Liver (tissue), 9 donors: ENCODE data around the gene BCL3. TPM values are rescaled to one million over a fixed set of nuclear protein-coding genes. Genes with fewer than 3 reads are reported as not detected.

Experiments used
- DNase-seq: peaks from one replicate; pipeline ENCODE4 v3.0.0-alpha.2; 2017; ENCODE audit warnings: low spot score
- H3K27ac ChIP-seq, 2 donors: one replicate each; pipeline ENCODE4 v1.7.0; 2013; ENCODE audit warnings: inconsistent platforms in 2 of 2, low read length in 2 of 2, control low read depth in 1 of 2, low read depth in 1 of 2, mild to moderate bottlenecking in 1 of 2
- H3K27me3 ChIP-seq, 4 donors: one replicate each; pipeline versions ENCODE4 v1.6.1 to v1.7.0; 2013; ENCODE audit warnings: low read length in 3 of 4, inconsistent platforms in 1 of 4, mild to moderate bottlenecking in 1 of 4, moderate library complexity in 1 of 4; ENCODE audit not compliant: control insufficient read depth in 4 of 4, insufficient read depth in 4 of 4
- H3K36me3 ChIP-seq, 4 donors: one replicate each; pipeline versions ENCODE4 v1.6.1 to v1.7.0; 2013; ENCODE audit warnings: low read length in 3 of 4, mild to moderate bottlenecking in 3 of 4, low read depth in 1 of 4, moderate library complexity in 1 of 4; ENCODE audit not compliant: control insufficient read depth in 4 of 4, insufficient read depth in 3 of 4
- H3K4me1 ChIP-seq, 4 donors: one replicate each; pipeline versions ENCODE4 v1.6.1 to v1.7.0; 2013; ENCODE audit warnings: low read length in 3 of 4, mild to moderate bottlenecking in 3 of 4, moderate library complexity in 1 of 4; ENCODE audit not compliant: control insufficient read depth in 4 of 4, insufficient read depth in 4 of 4
- H3K4me3 ChIP-seq, 3 donors: one replicate each; pipeline versions ENCODE4 v1.6.1 to v1.7.0; 2013; ENCODE audit warnings: low read length in 3 of 3, control low read depth in 1 of 3, low read depth in 1 of 3, mild to moderate bottlenecking in 1 of 3
- H3K9ac ChIP-seq, 2 donors: one replicate each; pipeline ENCODE4 v1.7.0; 2013; ENCODE audit warnings: low read length in 2 of 2, mild to moderate bottlenecking in 2 of 2, moderate library complexity in 2 of 2, control low read depth in 1 of 2, low read depth in 1 of 2
- H3K9me3 ChIP-seq, 4 donors: one replicate each; pipeline versions ENCODE4 v1.6.1 to v1.7.0; 2013; ENCODE audit warnings: low read length in 3 of 4; ENCODE audit not compliant: control insufficient read depth in 4 of 4
- ATF3 ChIP-seq: IDR thresholded peaks from 2 replicates; pipeline ENCODE4 v1.6.1; 2016; ENCODE audit warnings: antibody characterized with exemption
- EGR1 ChIP-seq, 2 donors: IDR thresholded peaks; 2 replicates each; pipeline ENCODE4 v1.6.1; 2016 to 2018; ENCODE audit warnings: antibody characterized with exemption in 2 of 2, low read depth in 2 of 2
- FOXA2 ChIP-seq: IDR thresholded peaks from 2 replicates; pipeline ENCODE4 v1.6.1; 2016; ENCODE audit warnings: antibody characterized with exemption
- GABPA ChIP-seq, 2 donors: IDR thresholded peaks in 1 of 2; conservative IDR thresholded peaks in 1 of 2; 2 replicates each; pipeline ENCODE4 v1.6.1; 2016; ENCODE audit warnings: antibody characterized with exemption in 2 of 2, mild to moderate bottlenecking in 1 of 2, moderate library complexity in 1 of 2
- HNF4A ChIP-seq, 2 donors: conservative IDR thresholded peaks; 2 replicates each; pipeline ENCODE4 v1.6.1; 2016; ENCODE audit warnings: antibody characterized with exemption in 2 of 2, mild to moderate bottlenecking in 2 of 2
- HNF4G ChIP-seq: IDR thresholded peaks from 2 replicates; pipeline ENCODE4 v1.6.1; 2016; ENCODE audit warnings: antibody characterized with exemption
- JUND ChIP-seq, 2 donors: IDR thresholded peaks; 2 replicates each; pipeline ENCODE4 v1.6.1; 2016; ENCODE audit warnings: antibody characterized with exemption in 2 of 2
- MAX ChIP-seq: IDR thresholded peaks from 2 replicates; pipeline ENCODE4 v1.6.1; 2016; ENCODE audit warnings: antibody characterized with exemption
- NR2F2 ChIP-seq: IDR thresholded peaks from 2 replicates; pipeline ENCODE4 v1.6.1; 2016; ENCODE audit warnings: antibody characterized with exemption
- RAD21 ChIP-seq, 2 donors: IDR thresholded peaks; 2 replicates each; pipeline ENCODE4 v1.6.1; 2016; ENCODE audit warnings: antibody characterized with exemption in 2 of 2, mild to moderate bottlenecking in 2 of 2
- REST ChIP-seq: IDR thresholded peaks from 2 replicates; pipeline ENCODE4 v1.6.1; 2016; ENCODE audit warnings: antibody characterized with exemption, mild to moderate bottlenecking
- RXRA ChIP-seq, 2 donors: IDR thresholded peaks; 2 replicates each; pipeline ENCODE4 v1.6.1; 2017 to 2018; ENCODE audit warnings: antibody characterized with exemption in 2 of 2, mild to moderate bottlenecking in 1 of 2
- SP1 ChIP-seq: IDR thresholded peaks from 2 replicates; pipeline ENCODE4 v1.6.1; 2018; ENCODE audit warnings: antibody characterized with exemption, mild to moderate bottlenecking
- TAF1 ChIP-seq: conservative IDR thresholded peaks from 2 replicates; pipeline ENCODE4 v1.6.1; 2016; ENCODE audit warnings: antibody characterized with exemption, mild to moderate bottlenecking
- YY1 ChIP-seq: IDR thresholded peaks from 2 replicates; pipeline ENCODE4 v1.6.1; 2016; ENCODE audit warnings: antibody characterized with exemption, mild to moderate bottlenecking
- WGBS: extraction: QIAGEN DNeasy Blood & Tissue Kit; methylation state at CpG from one replicate; pipeline ENCODE4 v1.1.7; 2013; 5-methylcytosine and 5-hydroxymethylcytosine counted together
- polyA plus RNA-seq, 2 donors: library from polyadenylated mRNA; stranded (reverse) in 1 of 2; unstranded in 1 of 2; fragments of 200-250 nt in 1 of 2; fragments of >200 nt in 1 of 2; fragmentation: Nextera tagmentation in 1 of 2; extraction: Ambion mirVana in 1 of 2; gene quantifications; one replicate each; pipeline versions ENCODE4 v1.2.1 to v1.2.3, GENCODE V29; 2013 to 2015
- total RNA-seq, 2 donors: library from RNA; depleted of rRNA; stranded (reverse); fragments of >200 nt; gene quantifications; one replicate each; pipeline ENCODE4 v1.2.3, GENCODE V29; 2014
- TF ChIP-seq, protein P1 (sequence below): IDR thresholded peaks from 2 replicates; pipeline ENCODE4 v1.6.1; 2016; ENCODE audit warnings: antibody characterized with exemption
- donor health status: healthy.
- donor health status: healthy.
- donor health status: healthy.
- donor health status: healthy.
- donor health status: healthy.

Gene BCL3
- total and polyA plus RNA-seq, 4 donors = 4.5 to 63.6 (median 19.7) TPM

- no peaks in the 10 kb centered on the region for H3K9me3 ChIP-seq
- no peak overlapping the region for H3K9ac ChIP-seq
- no peaks in the 10 kb centered on the region for H3K27me3 ChIP-seq
- H3K4me1 ChIP-seq = peaks cover 0 to under 1% (median 0%) of the 10 kb centered on the region in 4 donors
- no peaks in the 10 kb centered on the region for H3K36me3 ChIP-seq
- no peak overlapping the region for H3K27ac ChIP-seq
- H3K4me3 ChIP-seq = no peak overlapping the region
- 94% methylated on average over 28 of the region's 28 CpGs for WGBS
- TF ChIP-seq HNF4G (no peak), SP1 (no peak), ATF3 (no peak)
- no peak for DNase-seq
Measured at GRCh38 chr19:44703336-44704078, 45.0 kb upstream of the BCL3 start.

- no peak for DNase-seq
- Histone ChIP-seq H3K4me3 (no peak overlapping the region), H3K4me1 (no peaks in the 10 kb centered on the region), H3K36me3 (peaks cover 0 to 2% (median 0%) of the 10 kb centered on the region in 4 donors), H3K27me3 (no peaks in the 10 kb centered on the region), H3K9me3 (no peaks in the 10 kb centered on the region), H3K9ac (no peak overlapping the region), H3K27ac (no peak overlapping the region)
- TF ChIP-seq GABPA (IDR thresholded peaks at IDR 0.05 in 1 of 2, conservative IDR thresholded peaks at IDR 0.05 in 1 of 2) (no peak), HNF4A (conservative IDR thresholded peaks at IDR 0.05) (no peak), EGR1 (IDR thresholded peaks at IDR 0.05; ENCODE audit: low read depth in 2 of 2) (no peak), RXRA (IDR thresholded peaks at IDR 0.05) (no peak), JUND (IDR thresholded peaks at IDR 0.05) (no peak), FOXA2 (no peak), HNF4G (no peak)
- WGBS = 94% methylated on average over 1 of the region's 1 CpG
Measured at GRCh38 chr19:44704982-44705381, 43.5 kb upstream of the BCL3 start.

DNA sequence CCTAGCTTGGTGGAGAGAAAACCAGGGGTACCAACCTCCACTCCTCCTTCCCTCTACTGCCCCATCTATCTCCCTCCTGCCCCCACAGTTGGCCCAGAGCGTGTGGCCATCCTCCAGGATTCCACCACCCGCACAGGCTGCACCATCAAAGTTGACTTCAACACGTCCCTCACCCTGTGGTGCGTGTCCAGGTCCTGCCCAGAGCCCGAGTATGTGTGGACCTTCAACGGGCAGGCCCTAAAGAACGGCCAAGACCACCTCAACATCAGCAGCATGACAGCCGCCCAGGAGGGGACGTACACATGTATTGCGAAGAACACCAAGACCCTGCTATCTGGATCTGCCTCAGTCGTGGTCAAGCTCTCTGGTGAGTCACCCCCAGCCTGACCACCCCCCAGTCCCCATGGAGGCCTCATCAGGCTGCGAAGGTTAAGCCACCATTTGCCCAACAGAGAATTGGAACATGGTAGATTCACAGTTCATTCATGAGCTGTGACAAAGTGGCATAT lies 43.0 kb upstream of the BCL3 start:
- Histone ChIP-seq H3K36me3 (peaks cover 0 to 2% (median 0%) of the 10 kb centered on the region in 4 donors), H3K4me3 (no peak overlapping the region), H3K9me3 (no peaks in the 10 kb centered on the region), H3K9ac (no peak overlapping the region), H3K27ac (no peak overlapping the region), H3K27me3 (no peaks in the 10 kb centered on the region), H3K4me1 (no peaks in the 10 kb centered on the region)
- no peak for TF ChIP-seq ATF3
- TF ChIP-seq RXRA (IDR thresholded peaks at IDR 0.05) = no peak
- TF ChIP-seq RAD21 (IDR thresholded peaks at IDR 0.05) = no peak
- TF ChIP-seq YY1 = no peak
- TF ChIP-seq TAF1 = no peak
- no peak for TF ChIP-seq REST
- no peak for TF ChIP-seq HNF4G
- TF ChIP-seq EGR1 (IDR thresholded peaks at IDR 0.05; ENCODE audit: low read depth in 2 of 2) = no peak
- no peak for TF ChIP-seq MAX
- no peak for TF ChIP-seq JUND (IDR thresholded peaks at IDR 0.05)
- TF ChIP-seq NR2F2 = no peak
- TF ChIP-seq GABPA (IDR thresholded peaks at IDR 0.05 in 1 of 2, conservative IDR thresholded peaks at IDR 0.05 in 1 of 2) = no peak
- TF ChIP-seq, protein P1, sequence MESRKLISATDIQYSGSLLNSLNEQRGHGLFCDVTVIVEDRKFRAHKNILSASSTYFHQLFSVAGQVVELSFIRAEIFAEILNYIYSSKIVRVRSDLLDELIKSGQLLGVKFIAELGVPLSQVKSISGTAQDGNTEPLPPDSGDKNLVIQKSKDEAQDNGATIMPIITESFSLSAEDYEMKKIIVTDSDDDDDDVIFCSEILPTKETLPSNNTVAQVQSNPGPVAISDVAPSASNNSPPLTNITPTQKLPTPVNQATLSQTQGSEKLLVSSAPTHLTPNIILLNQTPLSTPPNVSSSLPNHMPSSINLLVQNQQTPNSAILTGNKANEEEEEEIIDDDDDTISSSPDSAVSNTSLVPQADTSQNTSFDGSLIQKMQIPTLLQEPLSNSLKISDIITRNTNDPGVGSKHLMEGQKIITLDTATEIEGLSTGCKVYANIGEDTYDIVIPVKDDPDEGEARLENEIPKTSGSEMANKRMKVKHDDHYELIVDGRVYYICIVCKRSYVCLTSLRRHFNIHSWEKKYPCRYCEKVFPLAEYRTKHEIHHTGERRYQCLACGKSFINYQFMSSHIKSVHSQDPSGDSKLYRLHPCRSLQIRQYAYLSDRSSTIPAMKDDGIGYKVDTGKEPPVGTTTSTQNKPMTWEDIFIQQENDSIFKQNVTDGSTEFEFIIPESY = no peak
- WGBS = 92% methylated on average over 12 of the region's 12 CpGs
- DNase-seq = no peak
